ENCODE measurements around the gene LASP1.
"Not testable (repeated sequence)": the region's sequence is repeated elsewhere in the genome, so short reads cannot be mapped to it uniquely, and the experiment has no call there.

Gene LASP1

GRCh38 chr17:38869526-38870258, at the start of gene LASP1:
TSS of gene LASP1 (plus strand) at chr17:38870058. CDS start at chr17:38870190, 132 bp downstream.
- DNase-seq (ENCODE audit: low read depth in 3 of 3) = peak; percentile 70 to 75 (median 70)

- DNase-seq (ENCODE audit: low read depth in 3 of 3) = peak; percentile 90 to 95 (median 93)
Observed at GRCh38 chr17:38824899-38825761, 44.7 kb upstream of the LASP1 start, which contains the start of gene CWC25. TSS of gene CWC25 (minus strand) at chr17:38825321. CDS start at chr17:38825183, 138 bp downstream.

GRCh38 chr17:38825762-38826247, 44.1 kb upstream of the LASP1 start:
- no peak for DNase-seq (ENCODE audit: low read depth in 3 of 3)

GRCh38 chr17:38844261-38844757, 25.5 kb upstream of the LASP1 start:
- no peak for DNase-seq (ENCODE audit: low read depth in 3 of 3)

GRCh38 chr17:38848557-38848891, 21.3 kb upstream of the LASP1 start:
- DNase-seq (ENCODE audit: low read depth in 3 of 3) = no peak

GRCh38 chr17:38848939-38849605, 20.8 kb upstream of the LASP1 start:
- no peak for DNase-seq (ENCODE audit: low read depth in 3 of 3)

- DNase-seq (ENCODE audit: low read depth in 3 of 3) = no peak
Observed at GRCh38 chr17:38850374-38850773, 19.5 kb upstream of the LASP1 start.

GRCh38 chr17:38851434-38851833, 18.4 kb upstream of the LASP1 start:
- DNase-seq (ENCODE audit: low read depth in 3 of 3) = no peak

- DNase-seq (ENCODE audit: low read depth in 3 of 3) = no peak
Observed at GRCh38 chr17:38852771-38853291, 17.0 kb upstream of the LASP1 start.

GRCh38 chr17:38853292-38854219, 16.3 kb upstream of the LASP1 start, which contains the start of gene RPL23:
TSS of gene RPL23 (minus strand) at chr17:38853721. CDS start at chr17:38853710, 11 bp downstream.
- DNase-seq (ENCODE audit: low read depth in 3 of 3) = peak; percentile 71 to 86 (median 82)

GRCh38 chr17:38855101-38855714, 14.7 kb upstream of the LASP1 start:
- DNase-seq (ENCODE audit: low read depth in 3 of 3) = not testable (repeated sequence)

GRCh38 chr17:38857271-38857670, 12.6 kb upstream of the LASP1 start:
- no peak for DNase-seq (ENCODE audit: low read depth in 3 of 3)

- no peak for DNase-seq (ENCODE audit: low read depth in 3 of 3)
Observed at GRCh38 chr17:38861399-38861843, 8.4 kb upstream of the LASP1 start.

- no peak for DNase-seq (ENCODE audit: low read depth in 3 of 3)
Observed at GRCh38 chr17:38864636-38865398, 5.0 kb upstream of the LASP1 start.

GRCh38 chr17:38867179-38867967, 2.5 kb upstream of the LASP1 start:
- DNase-seq (ENCODE audit: low read depth in 3 of 3) = peak; percentile 37 to 62 (median 52)

- DNase-seq (ENCODE audit: low read depth in 3 of 3) = no peak
Observed at GRCh38 chr17:38867968-38868816, 1.7 kb upstream of the LASP1 start.

- peak; percentile 81 to 89 (median 83) for DNase-seq (ENCODE audit: low read depth in 3 of 3)
Observed at GRCh38 chr17:38868817-38869525, 887 bp upstream of the LASP1 start.
